NK-92 treated with Interleukin-12 subunit alpha and Interleukin-12 subunit beta, amount 100 ng/mL, for 24 hours (cell line): ENCODE measurements around the gene KLHL20.

Experiments used
- DNase-seq: peaks from one replicate; lab custom pipeline; 2025; lab: John Stamatoyannopoulos, UW

KLHL20 gene

DNA sequence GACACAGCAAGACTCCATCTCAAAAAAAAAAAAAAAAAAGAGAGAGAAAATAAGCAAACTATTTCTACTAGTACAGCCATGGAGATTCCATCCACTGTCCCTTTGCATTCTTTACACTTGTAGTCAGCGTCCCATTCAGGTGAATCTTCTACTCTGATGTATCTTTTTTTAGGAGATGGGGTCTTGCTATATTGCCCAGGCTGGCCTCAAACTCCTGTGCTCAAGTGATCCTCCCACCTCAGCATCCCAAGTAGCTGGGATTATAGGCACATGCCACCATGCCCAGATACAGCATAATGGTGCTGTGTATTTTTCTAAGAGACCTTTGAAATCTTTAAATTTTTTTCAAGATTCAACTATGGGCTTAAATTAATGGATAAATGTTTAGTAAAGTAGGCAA, 118.0 kb downstream of the KLHL20 start:
- no peak for DNase-seq
